ENCODE data around the gene MAP1B. TPM values are rescaled to one million over a fixed set of nuclear protein-coding genes. Genes with fewer than 3 reads are reported as not detected.

The MAP1B gene
- total RNA-seq, 4 donors from 2014 or later = 44.2 to 120 (median 83.4) TPM

DNA sequence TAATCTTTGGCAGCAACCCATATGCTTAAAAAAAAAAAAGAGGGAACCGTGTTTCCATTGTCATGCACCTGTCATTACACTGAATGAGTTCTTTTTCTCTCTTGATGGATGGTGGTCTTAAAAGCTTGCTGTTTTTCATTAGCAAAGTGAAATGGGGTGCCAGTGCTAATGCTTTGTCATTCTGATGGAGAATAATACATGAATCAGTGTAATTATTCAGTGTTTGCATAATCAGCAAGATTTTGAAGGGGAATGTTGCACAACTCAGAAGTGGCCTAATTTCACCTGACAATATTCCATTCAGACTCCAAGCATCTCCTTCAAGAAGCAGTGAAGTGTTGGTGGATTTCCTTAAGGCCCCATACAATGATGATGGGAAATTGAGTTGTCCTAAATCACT is 38.1 kb downstream of the MAP1B start:
- intact Hi-C loops (cut with DNase I; ENCODE audit: low total_unique reads) (loop anchor here (10.0 kb wide), 1 partner anchor 379 kb away; no protein-coding TSS in a partner anchor), in situ Hi-C loops (cut with MboI; ENCODE audit: low sequenced_read_pairs in 4 of 4) (loop anchor here in 2 of 4 donors (25.0 kb wide), 2 partner anchors 392 to 667 kb away; partner anchors contain the start of gene TNPO1 (in 1 of the 2))
- TF ChIP-seq, protein P1, sequence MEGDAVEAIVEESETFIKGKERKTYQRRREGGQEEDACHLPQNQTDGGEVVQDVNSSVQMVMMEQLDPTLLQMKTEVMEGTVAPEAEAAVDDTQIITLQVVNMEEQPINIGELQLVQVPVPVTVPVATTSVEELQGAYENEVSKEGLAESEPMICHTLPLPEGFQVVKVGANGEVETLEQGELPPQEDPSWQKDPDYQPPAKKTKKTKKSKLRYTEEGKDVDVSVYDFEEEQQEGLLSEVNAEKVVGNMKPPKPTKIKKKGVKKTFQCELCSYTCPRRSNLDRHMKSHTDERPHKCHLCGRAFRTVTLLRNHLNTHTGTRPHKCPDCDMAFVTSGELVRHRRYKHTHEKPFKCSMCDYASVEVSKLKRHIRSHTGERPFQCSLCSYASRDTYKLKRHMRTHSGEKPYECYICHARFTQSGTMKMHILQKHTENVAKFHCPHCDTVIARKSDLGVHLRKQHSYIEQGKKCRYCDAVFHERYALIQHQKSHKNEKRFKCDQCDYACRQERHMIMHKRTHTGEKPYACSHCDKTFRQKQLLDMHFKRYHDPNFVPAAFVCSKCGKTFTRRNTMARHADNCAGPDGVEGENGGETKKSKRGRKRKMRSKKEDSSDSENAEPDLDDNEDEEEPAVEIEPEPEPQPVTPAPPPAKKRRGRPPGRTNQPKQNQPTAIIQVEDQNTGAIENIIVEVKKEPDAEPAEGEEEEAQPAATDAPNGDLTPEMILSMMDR (IDR thresholded peaks at IDR 0.05 in 4 of 5, conservative IDR thresholded peaks at IDR 0.05 in 1 of 5) = no peak
- no peak for TF ChIP-seq POLR2A (IDR thresholded peaks at IDR 0.05)
- peak overlapping the region in 2 of 4 donors; percentile 16 to 48 for H3K27ac ChIP-seq
- H3K4me1 ChIP-seq = peaks cover 0 to 4% of the 10 kb centered on the region in 2 donors
- ATAC-seq (peak; percentile 46 to 65), DNase-seq (no peak)
- H3K27me3 ChIP-seq = no peaks in the 10 kb centered on the region
- H3K4me3 ChIP-seq = no peak overlapping the region
- H3K36me3 ChIP-seq = no peaks in the 10 kb centered on the region
- no peaks in the 10 kb centered on the region for H3K9me3 ChIP-seq

DNA sequence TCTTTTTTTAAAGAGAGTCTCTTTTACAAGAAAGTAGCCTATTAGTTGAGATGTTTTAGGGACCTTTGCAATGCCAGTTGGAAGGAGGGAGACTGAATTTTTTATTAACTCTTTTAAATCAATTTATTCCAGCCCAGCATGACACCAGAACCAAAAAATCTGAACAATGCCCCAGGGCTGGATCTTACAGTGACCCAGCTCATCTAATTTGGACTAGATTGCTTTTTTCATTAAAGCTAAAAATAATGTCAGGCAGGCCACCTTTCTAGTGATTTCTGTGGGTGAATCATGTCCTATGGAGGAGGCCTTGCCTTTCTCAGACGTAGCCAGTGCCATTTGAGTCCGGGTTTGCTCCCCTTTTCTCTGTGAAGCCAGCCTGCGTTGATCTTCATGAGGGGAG is 38.8 kb downstream of the MAP1B start:
- no peaks in the 10 kb centered on the region for H3K9me3 ChIP-seq
- TF ChIP-seq, protein P1 (IDR thresholded peaks at IDR 0.05 in 4 of 5, conservative IDR thresholded peaks at IDR 0.05 in 1 of 5) = no peak
- no peak for TF ChIP-seq POLR2A (IDR thresholded peaks at IDR 0.05)
- in situ Hi-C loops (cut with MboI; ENCODE audit: low sequenced_read_pairs in 4 of 4) = loop anchor here in 2 of 4 donors (25.0 kb wide), 2 partner anchors 391 to 666 kb away; partner anchors contain the start of gene TNPO1 (in 1 of the 2)
- H3K27me3 ChIP-seq = no peaks in the 10 kb centered on the region
- intact Hi-C loops (cut with DNase I; ENCODE audit: low total_unique reads) = loop anchor here (10.0 kb wide), 1 partner anchor 379 kb away; no protein-coding TSS in a partner anchor
- H3K36me3 ChIP-seq = no peaks in the 10 kb centered on the region
- peaks cover 0 to 2% of the 10 kb centered on the region in 2 donors for H3K4me1 ChIP-seq
- ATAC-seq = no peak
- H3K27ac ChIP-seq = peak overlapping the region in 1 of 4 donors; percentile 27
- DNase-seq = no peak
- H3K4me3 ChIP-seq = no peak overlapping the region

DNA sequence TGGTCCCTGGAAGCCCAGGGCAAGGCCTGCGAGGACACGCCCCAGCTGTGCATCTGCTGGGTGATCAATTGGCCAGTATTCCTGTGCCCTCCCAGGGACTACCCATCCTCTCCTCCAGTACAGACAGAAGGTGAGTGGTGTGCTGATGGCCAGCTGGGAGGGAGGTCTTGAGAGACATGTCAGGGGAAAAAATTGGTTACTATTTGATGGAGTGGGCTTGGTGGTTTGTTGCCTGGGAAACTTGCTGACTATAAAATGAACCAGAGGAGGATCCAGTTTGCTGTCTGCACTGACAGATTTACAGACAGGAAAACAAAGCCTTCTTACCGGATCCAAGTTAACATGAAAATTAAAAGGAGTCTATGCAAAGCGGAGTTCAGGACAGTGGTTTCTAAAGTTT is 40.3 kb downstream of the MAP1B start:
- intact Hi-C loops (cut with DNase I; ENCODE audit: low total_unique reads) = loop anchor here (10.0 kb wide), 1 partner anchor 377 kb away; no protein-coding TSS in a partner anchor
- TF ChIP-seq POLR2A (IDR thresholded peaks at IDR 0.05) = no peak
- TF ChIP-seq, protein P1 (IDR thresholded peaks at IDR 0.05 in 4 of 5, conservative IDR thresholded peaks at IDR 0.05 in 1 of 5) = no peak
- no peak for ATAC-seq
- no peak for DNase-seq
- H3K4me3 ChIP-seq = no peak overlapping the region
- H3K27me3 ChIP-seq = no peaks in the 10 kb centered on the region
- H3K4me1 ChIP-seq = no peaks in the 10 kb centered on the region
- H3K27ac ChIP-seq = no peak overlapping the region
- in situ Hi-C loops (cut with MboI; ENCODE audit: low sequenced_read_pairs in 4 of 4) = loop anchor here in 2 of 4 donors (25.0 kb wide), 2 partner anchors 390 to 665 kb away; partner anchors contain the start of gene TNPO1 (in 1 of the 2)
- H3K36me3 ChIP-seq = no peaks in the 10 kb centered on the region
- H3K9me3 ChIP-seq = no peaks in the 10 kb centered on the region

DNA sequence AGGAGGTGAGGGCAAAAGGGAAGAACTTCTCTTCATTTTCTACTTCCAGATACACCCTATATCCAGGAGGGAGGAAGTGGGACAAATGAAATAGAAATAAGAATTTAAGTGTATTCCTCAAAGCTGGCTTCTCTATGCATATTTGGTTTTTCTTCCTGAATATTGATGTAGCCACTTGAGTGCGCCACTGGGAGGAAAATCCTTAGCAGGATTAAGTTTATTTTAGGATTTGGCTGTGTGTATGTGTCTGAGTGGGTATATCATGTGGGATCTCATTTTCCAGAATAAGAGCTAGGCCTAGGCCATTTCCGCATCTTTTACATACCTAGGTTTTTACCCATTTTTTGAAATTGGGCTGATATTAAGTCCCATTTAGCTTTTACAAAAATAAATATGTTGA is 42.5 kb downstream of the MAP1B start:
- ATAC-seq (no peak), DNase-seq (no peak)
- Histone ChIP-seq H3K4me1 (peaks cover 0 to 3% of the 10 kb centered on the region in 2 donors), H3K27ac (peak overlapping the region in 1 of 4 donors; percentile 2), H3K9me3 (no peaks in the 10 kb centered on the region), H3K36me3 (no peaks in the 10 kb centered on the region), H3K27me3 (no peaks in the 10 kb centered on the region), H3K4me3 (no peak overlapping the region)
- intact Hi-C loops (cut with DNase I; ENCODE audit: low total_unique reads) = loop anchor here (10.0 kb wide), 1 partner anchor 375 kb away; no protein-coding TSS in a partner anchor
- in situ Hi-C loops (cut with MboI; ENCODE audit: low sequenced_read_pairs in 4 of 4) = loop anchor here in 2 of 4 donors (25.0 kb wide), 2 partner anchors 388 to 663 kb away; partner anchors contain the start of gene TNPO1 (in 1 of the 2)
- no peak for TF ChIP-seq POLR2A (IDR thresholded peaks at IDR 0.05)
- TF ChIP-seq, protein P1 (IDR thresholded peaks at IDR 0.05 in 4 of 5, conservative IDR thresholded peaks at IDR 0.05 in 1 of 5) = no peak
